MG63 (cell line): Measurements from ENCODE around the gene N4BP2L1. TPM values are rescaled to one million over a fixed set of nuclear protein-coding genes. Genes with fewer than 3 reads are reported as not detected.

ENCODE experiments used
- DNase-seq: peaks from one replicate; pipeline ENCODE4 v3.0.0-alpha.2; 2020
- H3K27me3 ChIP-seq: fragments of 250-450 bp; sonication (Bioruptor Pico); 2 replicates; pipeline ENCODE4 v1.5.1; 2020; ENCODE audit warnings: mild to moderate bottlenecking, moderate library complexity
- H3K36me3 ChIP-seq: fragments of 250-450 bp; sonication (Bioruptor Pico); 2 replicates; pipeline ENCODE4 v1.5.1; 2020; ENCODE audit warnings: mild to moderate bottlenecking, moderate library complexity
- H3K4me3 ChIP-seq: fragments of 250-450 bp; sonication (Bioruptor Pico); 2 replicates; pipeline ENCODE4 v1.5.1; 2020; ENCODE audit warnings: mild to moderate bottlenecking, moderate library complexity
- H3K9me3 ChIP-seq: fragments of 250-450 bp; sonication (Bioruptor Pico); 2 replicates; pipeline ENCODE4 v1.5.1; 2020; ENCODE audit warnings: mild to moderate bottlenecking, moderate library complexity
- total RNA-seq: library from RNA; depleted of rRNA; stranded (reverse); fragments of >200 nt; shearing (Covaris generic); gene quantifications from 2 replicates; pipeline ENCODE4 v1.2.3, GENCODE V29; 2014; ENCODE audit warnings: low replicate concordance

Gene N4BP2L1
- total RNA-seq, 1 experiment from 2014 or later = 0.40 TPM

- DNase-seq = no peak
- Histone ChIP-seq H3K27me3 (no peaks in the 10 kb centered on the region), H3K9me3 (no peaks in the 10 kb centered on the region), H3K36me3 (no peaks in the 10 kb centered on the region), H3K4me3 (no peak overlapping the region)
These were observed 9.9 kb downstream of the N4BP2L1 start for GRCh38 chr13:32417995-32418394.

- H3K9me3 ChIP-seq = no peaks in the 10 kb centered on the region
- H3K4me3 ChIP-seq = no peak overlapping the region
- no peaks in the 10 kb centered on the region for H3K27me3 ChIP-seq
- no peaks in the 10 kb centered on the region for H3K36me3 ChIP-seq
- DNase-seq = no peak
These were observed 12.9 kb downstream of the N4BP2L1 start for GRCh38 chr13:32415019-32415418.

DNA sequence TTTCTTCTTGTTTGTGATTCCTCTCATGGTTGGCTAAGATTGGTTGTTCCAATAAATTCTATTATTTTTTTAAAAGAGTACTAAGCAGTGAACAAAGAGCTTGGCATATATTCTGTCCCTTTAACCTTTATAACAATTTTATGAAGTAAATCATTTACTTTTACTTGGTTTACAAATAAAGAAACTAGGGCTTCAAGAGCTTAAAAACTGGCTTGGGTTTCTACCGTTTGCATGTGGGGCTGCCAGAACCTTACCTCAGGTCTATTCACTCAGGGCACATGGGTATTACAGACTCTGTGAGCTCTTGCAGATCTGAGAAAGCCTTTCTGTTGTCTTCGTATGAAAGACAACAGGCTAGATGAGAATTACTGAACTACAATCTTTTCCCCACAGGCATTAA is 13.3 kb downstream of the N4BP2L1 start:
- Histone ChIP-seq H3K4me3 (no peak overlapping the region), H3K27me3 (no peaks in the 10 kb centered on the region), H3K36me3 (no peaks in the 10 kb centered on the region), H3K9me3 (no peaks in the 10 kb centered on the region)
- no peak for DNase-seq

- H3K9me3 ChIP-seq = no peaks in the 10 kb centered on the region
- H3K27me3 ChIP-seq = no peaks in the 10 kb centered on the region
- no peak for DNase-seq
- no peak overlapping the region for H3K4me3 ChIP-seq
- H3K36me3 ChIP-seq = no peaks in the 10 kb centered on the region
These were observed 14.6 kb downstream of the N4BP2L1 start for GRCh38 chr13:32413284-32413683.

GRCh38 chr13:32409561-32410421 is 18.1 kb downstream of the N4BP2L1 start:
- Histone ChIP-seq H3K9me3 (no peaks in the 10 kb centered on the region), H3K27me3 (no peaks in the 10 kb centered on the region), H3K4me3 (no peak overlapping the region), H3K36me3 (no peaks in the 10 kb centered on the region)
- no peak for DNase-seq

- H3K27me3 ChIP-seq = no peaks in the 10 kb centered on the region
- no peaks in the 10 kb centered on the region for H3K36me3 ChIP-seq
- H3K4me3 ChIP-seq = no peak overlapping the region
- DNase-seq = no peak
- H3K9me3 ChIP-seq = no peaks in the 10 kb centered on the region
These were observed 19.0 kb downstream of the N4BP2L1 start for GRCh38 chr13:32409001-32409313.

GRCh38 chr13:32408296-32409000 is 19.5 kb downstream of the N4BP2L1 start:
- Histone ChIP-seq H3K4me3 (no peak overlapping the region), H3K36me3 (no peaks in the 10 kb centered on the region), H3K9me3 (no peaks in the 10 kb centered on the region), H3K27me3 (no peaks in the 10 kb centered on the region)
- no peak for DNase-seq

- no peak for DNase-seq
- no peak overlapping the region for H3K4me3 ChIP-seq
These were observed 20.1 kb downstream of the N4BP2L1 start for GRCh38 chr13:32407854-32408253.

DNA sequence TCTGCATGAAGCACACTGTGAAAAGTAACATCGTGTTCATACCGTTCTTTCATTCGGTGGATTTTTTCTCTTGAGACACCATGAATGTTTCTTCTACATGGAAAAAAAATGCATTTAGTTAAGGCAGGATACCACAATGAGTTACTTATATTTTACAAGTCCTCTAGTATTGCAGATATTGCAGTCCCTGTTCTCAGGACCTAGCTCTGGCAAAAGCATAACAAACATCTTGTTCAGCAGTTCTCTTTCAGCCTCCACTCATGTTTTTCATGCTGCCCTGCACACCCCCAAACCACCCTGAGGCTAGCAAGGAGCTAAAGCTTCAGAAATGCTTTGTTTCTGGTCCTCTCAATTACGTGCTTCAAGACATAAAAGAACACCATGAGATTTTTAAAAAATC is 24.8 kb downstream of the N4BP2L1 start:
- no peak overlapping the region for H3K4me3 ChIP-seq
- no peaks in the 10 kb centered on the region for H3K27me3 ChIP-seq
- DNase-seq = no peak
- H3K9me3 ChIP-seq = no peaks in the 10 kb centered on the region
- H3K36me3 ChIP-seq = no peaks in the 10 kb centered on the region; the same call in 1 of the 2 replicates

More at GRCh38 chr13:32407854-32408253, 20.1 kb downstream of the N4BP2L1 start:
- H3K36me3 ChIP-seq = no peaks in the 10 kb centered on the region
- no peaks in the 10 kb centered on the region for H3K9me3 ChIP-seq
- H3K27me3 ChIP-seq = no peaks in the 10 kb centered on the region

DNA sequence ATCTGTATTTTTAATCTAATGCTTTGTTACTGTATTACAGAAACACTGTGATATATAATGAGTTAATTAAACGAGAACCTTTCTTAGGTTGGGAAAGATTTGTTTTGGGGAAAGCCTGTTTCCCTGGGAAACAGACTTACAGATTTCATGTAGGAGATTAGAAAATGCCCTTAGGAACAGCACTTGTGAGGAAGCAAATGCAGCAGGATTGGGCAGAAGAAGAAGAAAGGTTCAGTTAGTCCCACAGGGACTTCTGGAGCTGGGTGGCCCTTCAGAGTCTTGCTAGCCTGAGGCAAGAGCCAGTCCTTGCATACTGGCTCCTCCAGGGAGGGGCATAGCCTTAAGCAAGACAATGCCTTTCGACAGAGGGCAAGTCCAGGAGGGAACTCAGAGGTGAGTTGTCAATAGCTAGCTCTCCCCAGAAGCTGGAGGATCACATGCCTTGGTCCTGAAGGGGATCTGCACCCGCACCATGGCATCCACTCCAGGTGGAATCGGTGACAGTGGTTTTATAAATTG is 36.8 kb downstream of the N4BP2L1 start:
- Histone ChIP-seq H3K4me3 (no peak overlapping the region), H3K9me3 (no peaks in the 10 kb centered on the region), H3K36me3 (peaks cover 9% of the 10 kb centered on the region), H3K27me3 (no peaks in the 10 kb centered on the region)
- DNase-seq = no peak

- Histone ChIP-seq H3K36me3 (peaks cover 7% of the 10 kb centered on the region), H3K9me3 (no peaks in the 10 kb centered on the region), H3K4me3 (no peak overlapping the region), H3K27me3 (no peaks in the 10 kb centered on the region)
- no peak for DNase-seq
These were observed 37.4 kb downstream of the N4BP2L1 start for GRCh38 chr13:32390484-32390883.

- peaks cover 11% of the 10 kb centered on the region for H3K36me3 ChIP-seq
- no peaks in the 10 kb centered on the region for H3K27me3 ChIP-seq
- H3K9me3 ChIP-seq = no peaks in the 10 kb centered on the region
- no peak overlapping the region for H3K4me3 ChIP-seq
- DNase-seq = no peak
These were observed 37.9 kb downstream of the N4BP2L1 start for GRCh38 chr13:32390048-32390447.

- Histone ChIP-seq H3K4me3 (no peak overlapping the region), H3K36me3 (peaks cover 16% of the 10 kb centered on the region), H3K27me3 (no peaks in the 10 kb centered on the region), H3K9me3 (no peaks in the 10 kb centered on the region)
- no peak for DNase-seq
These were observed 42.5 kb downstream of the N4BP2L1 start for GRCh38 chr13:32385410-32385809.

DNA sequence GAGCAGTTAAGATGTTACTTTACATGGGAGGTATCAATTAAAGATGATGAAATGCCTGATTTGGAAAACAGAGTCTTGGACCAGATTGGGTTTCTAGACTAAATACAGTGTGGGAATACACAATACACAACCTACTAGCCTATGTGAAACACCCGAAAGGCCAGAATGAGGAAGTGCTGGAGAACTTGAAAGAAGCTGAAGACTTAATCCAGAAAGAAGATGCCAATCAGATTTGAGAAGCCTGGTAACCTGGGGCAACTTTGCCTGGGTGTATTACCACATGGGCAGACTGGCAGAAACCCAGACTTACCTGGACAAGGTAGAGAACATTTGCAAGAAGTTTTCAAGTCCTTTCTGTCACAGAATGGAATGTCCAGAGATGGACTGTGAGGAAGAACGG is 43.2 kb downstream of the N4BP2L1 start:
- no peak for DNase-seq
- Histone ChIP-seq H3K36me3 (peaks cover 20% of the 10 kb centered on the region; the same call in 1 of the 2 replicates), H3K9me3 (no peaks in the 10 kb centered on the region), H3K27me3 (no peaks in the 10 kb centered on the region), H3K4me3 (no peak overlapping the region)

DNA sequence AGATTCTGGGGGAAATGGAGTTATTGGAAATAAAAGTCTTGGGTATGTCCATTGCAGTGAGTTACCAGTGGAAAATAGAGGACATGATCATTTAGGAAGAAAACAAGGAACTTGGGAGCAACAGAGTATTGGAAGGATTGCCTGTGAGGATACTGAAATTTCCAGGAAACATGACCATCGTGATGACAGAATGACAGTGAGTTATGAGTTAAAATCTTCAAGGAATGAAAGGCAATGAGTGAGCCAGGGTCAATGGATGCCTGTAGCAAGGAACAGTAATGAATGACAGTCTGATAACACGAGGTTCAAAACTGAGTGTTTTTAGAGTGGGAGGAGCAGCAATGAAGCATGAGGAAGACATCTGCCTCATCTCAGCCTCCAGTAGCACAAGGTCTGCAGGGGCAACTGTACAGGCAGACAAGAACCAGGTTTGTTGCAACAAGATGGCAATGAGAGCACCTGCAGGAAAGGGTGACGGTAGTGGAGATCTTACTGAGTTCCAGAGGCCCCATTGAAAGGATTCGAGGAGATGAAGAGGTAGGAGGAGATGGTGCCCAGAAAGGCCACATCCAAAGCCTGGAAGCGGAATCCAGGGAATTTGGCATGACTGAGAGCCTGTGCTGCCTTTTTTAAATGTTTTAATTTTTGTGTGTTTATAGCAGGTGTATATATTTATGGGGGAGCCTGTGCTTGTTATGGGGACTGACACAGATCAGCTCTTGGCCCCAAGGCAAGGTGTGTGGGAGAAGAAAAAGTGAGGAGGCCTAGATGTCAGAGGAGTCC is 43.9 kb downstream of the N4BP2L1 start:
- no peaks in the 10 kb centered on the region for H3K27me3 ChIP-seq
- no peak for DNase-seq
- peaks cover 22% of the 10 kb centered on the region for H3K36me3 ChIP-seq
- no peaks in the 10 kb centered on the region for H3K9me3 ChIP-seq
- no peak overlapping the region for H3K4me3 ChIP-seq

- DNase-seq = no peak
- no peaks in the 10 kb centered on the region for H3K9me3 ChIP-seq
- H3K27me3 ChIP-seq = no peaks in the 10 kb centered on the region
- no peak overlapping the region for H3K4me3 ChIP-seq
- H3K36me3 ChIP-seq = peaks cover 32% of the 10 kb centered on the region
These were observed 46.4 kb downstream of the N4BP2L1 start for GRCh38 chr13:32381539-32381938.

GRCh38 chr13:32378012-32378411 is 49.9 kb downstream of the N4BP2L1 start:
- Histone ChIP-seq H3K27me3 (no peaks in the 10 kb centered on the region), H3K4me3 (no peak overlapping the region), H3K36me3 (peaks cover 30% of the 10 kb centered on the region), H3K9me3 (no peaks in the 10 kb centered on the region)
- DNase-seq = no peak
